NCI-H748 (cell line): ENCODE measurements around the gene CHST2.
"Not testable (repeated sequence)": the region's sequence is repeated elsewhere in the genome, so short reads cannot be mapped to it uniquely, and the experiment has no call there.

Source experiments
- DNase-seq: peaks from one replicate; lab custom pipeline; 2025; ENCODE audit not compliant: unreplicated experiment; lab: John Stamatoyannopoulos, UW

Gene CHST2

DNA sequence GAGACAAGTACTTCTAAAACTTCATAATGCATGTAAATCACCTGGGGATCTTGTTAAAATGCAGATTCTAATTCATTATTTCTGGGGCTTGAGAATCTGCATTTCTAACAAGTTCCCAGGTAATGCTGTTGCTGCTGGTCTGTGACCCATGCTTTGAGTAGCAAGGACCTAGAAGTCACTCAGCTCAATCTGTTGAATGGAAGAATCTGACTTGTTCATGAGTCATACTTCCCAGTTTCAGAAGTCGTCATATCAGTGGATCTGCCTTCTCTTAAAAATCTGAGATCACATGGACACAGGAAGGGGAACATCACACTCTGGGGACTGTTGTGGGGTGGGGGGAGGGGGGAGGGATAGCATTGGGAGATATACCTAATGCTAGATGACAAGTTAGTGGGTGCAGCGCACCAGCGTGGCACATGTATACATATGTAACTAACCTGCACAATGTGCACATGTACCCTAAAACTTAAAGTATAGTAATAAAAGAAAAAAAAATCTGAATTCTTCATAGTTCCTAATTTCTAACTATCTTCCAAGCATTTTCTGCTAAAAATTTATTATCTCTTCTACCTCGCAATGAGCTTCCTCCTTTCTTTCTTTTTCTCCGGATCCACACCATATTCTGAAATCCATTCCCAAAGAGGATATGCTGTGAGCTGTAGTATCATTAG lies 46.2 kb downstream of the CHST2 start:
- not testable (repeated sequence) for DNase-seq

DNA sequence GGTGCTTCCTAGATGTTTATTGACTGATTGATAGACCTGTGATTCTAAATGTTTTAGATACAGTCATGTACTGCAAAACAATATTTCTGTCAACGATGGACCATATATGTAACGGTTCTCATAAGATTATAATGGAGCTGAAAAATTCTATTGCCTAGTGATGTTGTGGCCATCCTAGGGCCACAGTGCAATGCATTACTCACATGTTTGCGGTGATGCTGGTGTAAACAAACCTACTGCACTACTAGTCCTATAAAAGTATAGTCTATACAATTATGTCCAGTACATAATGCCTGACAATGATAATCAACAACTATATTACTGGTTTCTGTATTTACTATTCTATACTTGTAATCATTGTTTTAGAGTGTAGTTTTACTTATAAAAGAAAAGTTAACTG lies 46.8 kb downstream of the CHST2 start:
- DNase-seq: no peak

DNA sequence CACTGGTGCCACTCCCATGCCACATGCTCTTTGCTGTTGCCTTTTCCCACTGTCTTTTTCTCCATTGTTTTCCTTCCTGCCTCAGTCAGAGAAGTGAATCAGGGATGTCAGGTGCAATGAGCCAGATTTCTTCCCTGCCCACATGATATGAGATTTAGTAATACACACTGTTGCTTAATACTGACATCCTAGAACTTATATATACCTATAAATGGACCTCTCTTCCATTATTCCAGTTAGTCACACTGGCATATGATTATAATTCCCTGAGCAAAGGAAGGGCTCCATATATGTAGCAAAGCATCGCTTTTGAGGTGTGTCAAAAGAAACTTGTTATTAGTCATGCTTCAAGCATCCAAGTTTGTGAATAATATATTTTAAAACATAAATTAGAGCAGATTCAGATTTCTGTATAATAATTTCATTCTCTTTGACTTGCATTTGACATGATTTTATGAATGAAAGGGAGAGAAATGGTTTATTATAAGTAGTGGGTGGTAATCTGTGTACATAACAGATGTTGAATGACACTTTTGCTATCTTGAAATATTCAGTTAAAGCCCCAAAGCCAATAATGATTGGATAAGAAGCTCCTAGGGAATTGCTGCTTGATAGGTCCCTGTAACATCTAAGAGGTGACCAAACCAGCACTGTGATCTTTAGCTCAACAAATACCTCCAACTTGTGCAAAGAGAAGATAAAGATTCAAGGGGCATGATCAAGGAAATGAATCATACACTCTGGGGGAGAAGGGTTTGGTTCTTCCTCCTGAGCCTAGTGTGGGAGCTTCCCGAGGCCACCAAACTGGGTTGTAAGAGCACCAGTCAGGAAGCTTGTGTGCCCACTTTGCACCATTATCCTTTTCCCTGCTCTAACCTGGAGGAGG lies 48.6 kb downstream of the CHST2 start:
- DNase-seq: no peak

DNA sequence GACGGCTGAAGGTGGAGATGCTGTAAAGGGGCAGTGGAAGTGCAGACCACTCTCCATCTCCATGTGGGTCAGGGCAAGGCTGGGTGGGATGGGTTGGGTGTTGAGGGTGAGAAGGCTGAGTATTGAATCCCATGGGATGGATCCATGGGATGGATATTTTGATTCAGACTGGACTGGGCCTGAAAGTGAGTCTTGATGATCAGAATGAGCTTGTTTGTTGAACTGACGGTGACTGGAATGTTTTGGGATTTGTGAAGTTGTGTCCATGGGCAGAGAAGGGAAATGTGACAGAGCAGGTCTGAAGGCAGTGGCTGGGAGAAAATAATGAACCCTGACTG lies 49.3 kb downstream of the CHST2 start:
- DNase-seq: no peak

DNA sequence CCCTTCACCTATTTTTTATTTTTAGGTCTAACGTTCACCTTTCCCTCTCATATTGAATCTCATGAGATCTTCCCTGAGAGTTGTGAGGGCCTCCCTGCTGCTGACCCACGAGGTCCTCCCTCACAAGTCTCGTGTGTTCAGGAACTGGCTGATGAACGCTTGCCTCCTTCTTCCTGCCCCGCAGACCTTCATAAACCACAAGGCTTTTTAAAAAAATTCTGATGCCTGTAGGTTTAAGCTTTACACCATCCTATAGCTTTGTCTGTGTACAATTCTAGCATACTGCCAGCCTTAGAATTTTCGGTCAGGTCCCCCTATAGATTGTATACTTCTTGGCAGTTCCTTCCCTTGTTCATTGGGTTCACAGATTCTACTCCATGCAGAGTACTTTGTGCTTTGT lies 50.5 kb downstream of the CHST2 start:
- no peak for DNase-seq

DNA sequence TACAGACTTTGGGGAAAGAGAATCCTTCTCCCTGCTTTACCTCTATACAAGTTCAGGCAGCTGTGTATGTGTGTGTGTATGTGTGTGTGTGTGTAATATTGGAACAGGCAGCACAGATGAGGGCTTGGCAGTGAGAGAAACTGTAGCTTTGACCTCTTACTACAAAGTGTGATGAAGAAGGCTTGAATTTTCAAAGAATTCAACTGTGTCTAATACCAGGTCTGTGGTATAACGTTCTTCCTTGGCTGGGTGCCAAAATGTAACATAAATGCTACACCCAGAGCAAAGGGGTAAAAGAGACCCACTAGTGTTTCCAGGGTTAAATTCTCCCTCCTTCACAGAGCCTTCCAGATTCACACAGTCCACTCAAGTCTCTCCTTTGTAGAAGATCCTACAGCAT lies 51.1 kb downstream of the CHST2 start:
- no peak for DNase-seq

DNA sequence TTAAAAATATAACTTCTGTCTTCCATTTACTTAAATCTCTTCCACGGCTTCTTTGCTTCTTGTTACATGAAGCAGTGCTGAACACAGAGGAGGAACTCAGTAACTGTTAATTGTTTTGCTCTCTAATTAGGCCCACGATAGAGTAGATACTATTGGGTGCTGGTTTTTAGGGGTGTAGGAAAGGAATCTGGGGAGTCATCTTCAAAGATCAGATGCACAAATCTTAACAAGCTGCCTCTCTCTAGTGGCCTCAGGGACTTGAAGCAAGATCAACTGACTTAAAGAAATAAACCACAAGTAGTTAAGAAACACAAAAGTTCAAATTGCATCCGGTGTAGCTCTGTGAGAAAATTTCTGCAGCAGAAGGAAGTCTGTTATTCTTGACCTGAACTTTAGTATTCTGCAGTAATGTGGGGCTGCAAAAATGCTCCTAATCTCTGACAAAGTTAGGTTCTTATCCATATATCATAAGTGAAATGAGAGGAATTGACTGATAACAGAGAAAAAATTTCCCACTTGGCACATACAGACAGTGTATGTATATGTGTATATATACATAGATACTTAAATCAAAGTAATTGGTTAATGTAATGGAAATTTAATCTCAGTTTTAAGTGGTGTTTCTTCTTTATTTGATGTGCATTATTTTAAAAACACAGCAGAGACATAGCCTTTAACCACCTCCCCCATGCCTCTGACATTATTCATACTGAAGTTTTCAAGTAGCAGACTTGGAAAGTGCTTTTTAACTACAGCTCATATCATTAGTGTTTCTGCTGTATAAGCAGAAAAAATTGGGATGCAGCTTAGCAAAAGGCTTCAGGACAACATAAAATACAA lies 51.8 kb downstream of the CHST2 start:
- DNase-seq: no peak

DNA sequence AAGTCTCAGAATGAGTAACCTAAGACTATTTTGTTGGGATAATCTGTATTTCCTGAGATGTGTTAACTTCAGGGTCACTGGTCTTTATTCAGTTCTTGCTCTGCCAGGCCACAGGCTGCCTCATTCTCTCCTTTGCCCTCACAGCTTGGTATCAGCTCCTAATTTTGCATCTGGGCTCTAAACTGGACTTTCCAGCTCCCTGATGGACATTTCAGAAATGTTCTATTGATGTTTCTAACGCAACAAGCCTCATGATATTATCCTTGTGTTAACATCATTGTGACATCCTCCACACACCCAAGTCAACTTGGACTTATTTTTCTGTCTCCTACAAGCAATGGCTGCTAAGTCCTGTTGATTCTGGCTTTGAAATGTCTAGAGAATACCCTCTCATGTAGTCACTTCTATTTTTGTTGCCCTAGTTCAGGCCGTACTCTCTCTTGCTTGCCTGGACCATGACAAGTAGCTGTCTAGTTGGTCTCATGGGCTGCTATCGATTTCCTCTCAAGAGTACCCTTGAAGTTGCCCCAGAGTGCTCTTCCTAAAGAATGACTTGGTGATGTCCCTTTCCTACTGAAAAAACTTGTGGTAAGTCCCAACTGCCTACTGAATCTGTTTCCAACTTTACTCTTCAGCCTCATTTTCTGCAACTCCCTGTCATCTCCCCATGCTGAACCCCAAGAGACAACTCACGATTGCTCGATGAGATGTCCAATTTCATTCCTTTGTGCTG lies 52.7 kb downstream of the CHST2 start:
- no peak for DNase-seq

DNA sequence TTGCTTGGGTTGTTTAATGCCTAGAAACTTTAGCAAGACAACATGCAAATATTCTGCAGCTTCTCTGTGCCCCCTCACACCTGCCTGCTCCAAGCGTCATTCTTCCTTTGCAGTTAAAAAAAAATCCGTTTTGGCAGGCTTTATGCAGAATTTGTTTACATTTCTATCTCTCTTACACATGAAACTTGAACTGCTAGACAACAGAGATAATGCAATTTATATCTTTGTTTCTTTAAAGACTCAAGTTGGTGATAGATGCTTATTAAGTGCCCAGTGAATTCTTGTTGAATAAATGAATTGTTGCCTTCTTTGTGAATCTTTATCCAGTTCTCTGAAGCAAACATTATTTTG lies 53.2 kb downstream of the CHST2 start:
- no peak for DNase-seq

DNA sequence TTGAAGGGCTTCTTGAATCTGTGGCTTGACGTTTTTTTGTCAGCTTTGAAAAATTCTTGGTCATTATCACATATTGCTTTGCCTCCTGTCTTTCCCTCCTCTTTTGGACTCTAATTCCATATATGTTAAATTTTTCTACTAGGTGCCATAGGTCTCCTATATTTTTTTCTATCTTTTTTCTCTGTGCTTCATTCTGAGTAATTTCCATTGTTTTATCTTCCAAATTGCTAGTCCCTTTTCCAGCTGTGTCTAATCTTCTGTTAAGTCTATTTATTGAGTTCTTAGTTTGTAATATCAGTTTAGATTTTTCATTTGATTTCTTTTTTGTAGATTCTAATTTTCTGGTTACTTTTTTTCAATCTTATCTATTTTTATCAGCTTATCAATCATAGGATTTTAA lies 53.7 kb downstream of the CHST2 start:
- DNase-seq: no peak
